SK-N-SH (cell line): ENCODE results near the gene LSP1.

Experiments
- FOXM1 ChIP-seq: IDR thresholded peaks from 2 replicates; pipeline ENCODE4 v1.4.0; 2012; ENCODE audit warnings: low read depth, mild to moderate bottlenecking
- GABPA ChIP-seq: IDR thresholded peaks from 2 replicates; pipeline ENCODE4 v1.4.0; 2012; ENCODE audit warnings: low read depth, mild to moderate bottlenecking
- POLR2AphosphoS5 ChIP-seq: IDR thresholded peaks from 2 replicates; pipeline ENCODE4 v1.6.1; 2012; ENCODE audit warnings: low read depth, low read length
- RCOR1 ChIP-seq: fragments of 150-350 bp; IDR thresholded peaks from 2 replicates; pipeline ENCODE4 v1.6.1; 2017; ENCODE audit warnings: antibody characterized with exemption, low read length
- RXRA ChIP-seq: IDR thresholded peaks from 2 replicates; pipeline ENCODE4 v1.4.0; 2012; ENCODE audit warnings: low read depth, mild to moderate bottlenecking, borderline replicate concordance
- SIN3A ChIP-seq: IDR thresholded peaks from 2 replicates; pipeline ENCODE4 v1.6.1; 2012; ENCODE audit warnings: low read depth, mild to moderate bottlenecking, low read length, moderate library complexity, borderline replicate concordance
- SMC3 ChIP-seq: IDR thresholded peaks from 2 replicates; pipeline ENCODE4 v1.6.1; 2012; ENCODE audit warnings: low read depth, low read length, improper control_type of control experiment
- ZBTB33 ChIP-seq: IDR thresholded peaks from 2 replicates; pipeline ENCODE4 v1.4.0; 2012; ENCODE audit warnings: low read depth, borderline replicate concordance

- TF ChIP-seq FOXM1 = no peak
- TF ChIP-seq SMC3 = no peak
- no peak for TF ChIP-seq RXRA
- no peak for TF ChIP-seq SIN3A
- no peak for TF ChIP-seq GABPA
- no peak for TF ChIP-seq RCOR1
- TF ChIP-seq POLR2AphosphoS5 = no peak
- TF ChIP-seq ZBTB33 = no peak
These were observed 17.4 kb downstream of the LSP1 start for GRCh38 chr11:1870326-1870696.
